SK-N-DZ (cell line): ENCODE results near the gene CALML4.

Experiments used
- DNase-seq: peaks from one replicate; pipeline ENCODE4 v3.0.0-alpha.2; 2015; ENCODE audit warnings: low spot score

Gene CALML4

DNA sequence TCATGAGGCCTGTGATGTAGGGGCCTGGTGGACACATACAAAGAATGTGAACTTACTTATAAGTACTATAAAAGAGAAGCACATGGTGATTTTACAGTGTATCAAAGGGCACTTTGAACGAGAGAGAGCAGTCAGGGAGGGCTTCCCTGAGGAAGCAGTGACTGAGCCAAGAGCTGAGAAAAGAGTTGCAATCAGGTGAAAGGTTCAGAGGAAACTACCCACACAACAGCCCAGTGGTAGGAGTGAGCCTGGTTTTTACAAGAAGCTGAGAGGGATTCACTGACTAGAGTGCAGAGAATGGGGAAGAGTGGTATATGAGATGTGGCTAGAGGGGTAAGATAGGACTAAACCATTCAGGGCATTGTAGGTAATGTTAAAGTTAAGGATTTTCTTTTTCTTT, 57.1 kb downstream of the CALML4 start:
- no peak for DNase-seq

DNA sequence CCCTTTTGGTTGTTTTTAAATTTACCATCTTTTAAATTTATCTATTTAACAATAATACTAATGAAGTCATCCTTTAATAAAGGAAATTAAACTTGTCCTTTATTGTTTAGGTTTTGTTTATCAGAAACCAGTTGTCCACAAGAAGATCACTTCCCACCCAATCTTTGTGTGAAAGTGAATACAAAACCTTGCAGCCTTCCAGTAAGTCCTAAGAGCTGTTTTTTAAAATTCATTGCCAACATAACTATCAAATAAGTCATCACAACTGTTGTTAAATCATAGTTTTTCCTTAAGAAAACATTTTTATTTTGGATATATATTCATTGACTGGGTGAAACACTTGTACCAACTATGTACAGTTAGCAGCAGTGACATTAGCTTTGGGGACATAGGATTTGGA, 59.4 kb downstream of the CALML4 start:
- DNase-seq = no peak

DNA sequence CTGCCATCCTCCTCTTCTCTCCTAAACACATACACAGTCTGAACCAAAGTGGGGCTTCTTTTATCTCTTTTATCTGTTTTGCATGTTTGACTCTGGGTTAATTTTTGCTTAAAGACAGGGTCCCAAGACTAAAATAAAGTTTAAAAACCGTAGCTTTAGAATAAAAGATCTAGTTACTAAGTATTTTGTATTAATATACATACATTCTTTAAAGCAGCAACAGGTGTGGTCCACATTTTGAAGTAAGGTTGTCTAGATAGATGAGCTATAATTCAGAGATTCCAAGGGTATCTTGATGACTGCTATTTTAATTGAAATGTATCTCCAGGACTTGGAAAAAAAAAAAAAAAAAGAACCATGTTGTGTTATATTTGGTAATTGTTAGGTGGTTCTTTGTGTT, 61.3 kb downstream of the CALML4 start:
- DNase-seq = no peak

DNA sequence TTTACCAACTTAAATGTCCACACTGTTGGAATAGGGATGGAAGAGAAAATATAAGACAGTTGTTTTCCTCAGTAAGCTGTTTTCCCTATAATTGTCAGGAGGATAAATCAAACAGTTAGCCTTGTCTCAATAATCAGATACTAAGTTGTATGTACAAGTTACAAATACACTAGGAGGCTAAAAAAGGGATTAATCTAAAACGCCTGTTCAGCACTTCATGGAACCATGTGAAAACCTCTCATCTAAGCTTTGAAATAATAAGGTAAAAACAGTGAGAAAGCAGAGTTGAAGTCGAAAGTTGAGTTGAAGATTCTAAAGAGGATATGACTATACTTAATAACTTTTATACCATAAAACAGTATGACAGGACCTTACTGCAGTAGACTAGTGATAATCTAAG, 62.0 kb downstream of the CALML4 start:
- no peak for DNase-seq
